GM18499 (cell line): ENCODE data around the gene USP9X.
"Not testable (repeated sequence)": the region's sequence is repeated elsewhere in the genome, so short reads cannot be mapped to it uniquely, and the experiment has no call there.

Source experiments
- ATAC-seq: cut with Tn5 transposase; IDR thresholded peaks from one replicate; pipeline ENCODE4 v1.9.1; 2021; ENCODE audit warnings: moderate number of reproducible peaks; ENCODE audit not compliant: insufficient read depth, unreplicated experiment

USP9X gene

DNA sequence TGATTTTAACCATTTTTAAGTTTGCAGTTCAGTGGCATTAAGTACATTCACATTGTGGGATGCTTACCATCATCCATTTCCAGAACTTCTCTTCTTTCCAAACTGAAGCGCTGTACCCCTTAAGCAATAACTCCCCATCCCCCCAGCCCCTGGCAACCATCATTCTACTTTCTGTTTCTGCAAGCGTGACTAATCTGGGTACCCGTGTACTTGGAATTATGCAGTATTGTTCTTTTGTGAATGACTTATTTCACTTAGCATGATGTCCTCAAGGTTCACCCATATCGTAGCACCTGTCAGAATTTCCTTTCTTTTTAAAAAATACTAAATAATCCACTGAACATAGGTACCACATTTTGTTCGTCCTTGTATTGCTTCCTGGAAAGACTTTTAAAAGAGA, 32.9 kb downstream of the USP9X start:
- ATAC-seq: no peak

GRCh38 chrX:41119803-41120202, 34.6 kb downstream of the USP9X start:
- ATAC-seq: no peak

DNA sequence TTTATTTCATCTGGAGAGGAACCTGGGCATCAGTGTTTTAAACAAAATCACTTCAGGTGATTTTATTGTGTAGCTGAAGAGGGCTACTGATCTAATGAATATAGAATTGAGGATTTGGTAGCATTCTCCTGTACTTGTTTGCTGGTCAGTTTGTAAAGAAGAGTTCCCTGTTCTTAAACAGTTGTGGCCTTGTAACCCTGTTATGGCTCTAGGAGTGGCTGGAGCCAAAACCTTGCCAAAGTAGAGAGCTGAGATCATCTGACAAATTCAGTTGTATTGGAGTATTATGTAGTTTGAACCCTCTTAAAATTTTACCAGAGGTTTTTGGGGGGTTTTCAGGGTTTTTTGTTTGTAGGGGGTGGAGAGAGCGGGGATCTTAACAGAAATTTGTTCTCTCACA, 36.5 kb downstream of the USP9X start:
- no peak for ATAC-seq

- no peak for ATAC-seq
Measured at GRCh38 chrX:41122664-41123257, 37.5 kb downstream of the USP9X start.

- ATAC-seq: no peak
Measured at GRCh38 chrX:41127477-41128192, 42.4 kb downstream of the USP9X start.

GRCh38 chrX:41128955-41129354, 43.7 kb downstream of the USP9X start:
- no peak for ATAC-seq

DNA sequence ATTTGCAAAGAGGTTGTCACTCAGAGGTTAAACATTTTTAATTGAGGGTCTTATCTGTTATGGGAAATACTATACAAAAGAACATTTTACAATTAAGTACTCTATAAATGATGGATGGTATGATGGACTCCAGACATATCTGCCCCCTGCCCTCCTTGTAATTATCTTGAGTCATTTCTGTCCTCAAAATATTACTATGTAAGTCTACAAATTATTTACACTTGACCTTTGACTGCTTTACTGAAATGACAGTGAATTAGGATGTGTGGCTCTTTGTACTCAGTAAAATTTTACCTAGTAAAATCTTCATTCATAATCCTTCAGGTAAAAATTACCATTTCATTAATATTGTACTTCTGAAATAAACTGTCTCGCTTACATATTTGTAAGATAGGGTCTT, 46.5 kb downstream of the USP9X start:
- ATAC-seq: no peak

GRCh38 chrX:41133551-41133950, 48.3 kb downstream of the USP9X start:
- ATAC-seq: no peak

DNA sequence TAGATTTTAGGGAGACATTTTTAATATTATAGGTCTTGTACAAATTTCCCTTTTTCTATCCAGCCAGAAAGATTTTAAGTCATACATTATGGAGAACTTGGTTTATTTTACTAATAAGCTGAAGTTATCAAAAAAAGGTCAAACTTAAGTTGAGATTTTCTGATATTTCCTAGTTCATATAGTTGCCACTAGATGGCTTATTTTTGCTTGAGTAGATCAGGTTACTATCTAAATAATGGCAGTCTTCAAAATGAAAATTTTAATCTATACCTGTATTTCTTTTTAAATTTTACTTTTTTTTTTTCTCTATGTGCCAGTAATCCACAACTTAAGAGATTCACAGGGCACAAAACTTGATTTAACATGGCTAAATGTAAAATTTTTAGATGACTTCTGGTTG, 52.3 kb downstream of the USP9X start:
- ATAC-seq: no peak

DNA sequence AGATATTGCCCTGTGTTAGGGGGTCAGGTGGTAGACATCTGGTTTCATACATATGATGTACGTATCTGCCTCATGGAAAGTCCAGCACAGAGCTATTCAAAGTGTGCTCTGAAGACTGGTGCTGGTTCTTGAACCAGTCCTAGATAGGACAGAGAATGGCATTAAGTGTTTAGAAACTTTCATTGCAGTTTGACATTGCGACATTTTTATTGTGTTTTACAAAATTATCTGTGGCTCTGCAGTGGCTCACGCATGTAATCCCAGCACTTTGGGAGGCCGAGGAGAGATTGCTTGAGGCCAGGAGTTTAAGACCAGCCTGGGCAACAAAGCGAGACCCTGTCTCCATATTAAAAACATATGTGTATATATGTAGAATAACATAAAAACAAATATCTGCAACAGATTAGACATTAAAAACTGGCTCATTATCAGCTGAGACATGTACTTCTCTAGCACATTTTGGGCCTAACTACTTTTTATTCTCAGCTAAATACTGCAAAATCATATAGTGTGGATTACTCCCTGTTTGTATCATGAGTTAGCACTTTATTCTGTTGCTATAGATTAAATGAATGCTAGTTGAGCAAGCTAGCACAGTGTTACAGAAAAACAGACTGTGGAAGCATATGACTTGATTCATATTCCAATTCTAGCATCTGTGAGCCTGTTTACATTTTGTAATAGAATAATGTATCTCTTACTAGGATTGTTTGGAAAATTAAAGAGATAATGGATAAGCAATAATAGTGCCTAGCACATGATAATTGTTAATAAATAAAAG, 57.1 kb downstream of the USP9X start:
- ATAC-seq: no peak

DNA sequence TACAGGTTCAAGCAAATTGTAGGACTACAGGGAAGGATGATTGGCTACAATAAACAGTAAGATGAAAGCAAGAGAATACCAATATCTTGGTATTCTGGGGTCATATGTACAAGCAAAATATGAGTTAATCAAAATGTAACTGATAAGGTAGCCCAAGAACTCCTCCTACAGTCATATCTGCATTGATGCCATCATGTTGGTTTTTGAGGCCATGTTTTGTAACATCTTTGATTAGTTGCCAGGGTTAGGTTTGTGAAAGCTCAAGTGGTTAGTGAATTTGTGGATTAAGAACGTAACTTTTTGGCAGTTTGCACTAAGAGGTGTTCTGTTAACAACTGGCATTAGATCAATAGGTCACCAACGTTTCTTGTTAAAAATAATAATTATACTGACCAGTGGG, 59.6 kb downstream of the USP9X start:
- ATAC-seq: no peak

- ATAC-seq: no peak
Measured at GRCh38 chrX:41145920-41146608, 60.8 kb downstream of the USP9X start.

DNA sequence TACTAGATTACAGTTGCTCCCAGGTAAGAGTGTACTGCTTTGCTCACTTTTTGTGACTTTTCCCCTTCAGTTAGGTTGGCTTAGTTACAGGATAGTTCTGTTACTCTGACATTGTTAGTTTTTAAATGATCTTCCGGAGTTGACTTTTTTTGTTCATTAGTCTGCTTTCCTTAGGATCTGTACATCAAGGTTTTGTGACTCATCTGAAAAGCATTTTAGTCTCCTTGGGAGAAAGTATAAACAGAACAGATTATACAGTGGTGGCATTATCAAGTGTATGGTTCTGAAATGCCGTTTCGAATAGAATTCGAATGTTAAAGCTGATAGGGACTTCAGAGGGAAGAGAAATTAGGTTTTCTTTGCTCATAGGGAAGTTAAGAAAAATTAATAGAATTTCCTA, 63.3 kb downstream of the USP9X start:
- no peak for ATAC-seq

- no peak for ATAC-seq
Measured at GRCh38 chrX:41150043-41150442, 64.8 kb downstream of the USP9X start.

GRCh38 chrX:41151726-41152125, 66.5 kb downstream of the USP9X start:
- ATAC-seq: not testable (repeated sequence)

- no peak for ATAC-seq
Measured at GRCh38 chrX:41152221-41152620, 67.0 kb downstream of the USP9X start.

GRCh38 chrX:41153448-41153847, 68.2 kb downstream of the USP9X start:
- ATAC-seq: no peak

GRCh38 chrX:41153957-41154356, 68.7 kb downstream of the USP9X start:
- ATAC-seq: no peak

GRCh38 chrX:41164449-41164848, 79.2 kb downstream of the USP9X start:
- ATAC-seq: no peak

GRCh38 chrX:41167888-41168287, 82.6 kb downstream of the USP9X start:
- no peak for ATAC-seq

DNA sequence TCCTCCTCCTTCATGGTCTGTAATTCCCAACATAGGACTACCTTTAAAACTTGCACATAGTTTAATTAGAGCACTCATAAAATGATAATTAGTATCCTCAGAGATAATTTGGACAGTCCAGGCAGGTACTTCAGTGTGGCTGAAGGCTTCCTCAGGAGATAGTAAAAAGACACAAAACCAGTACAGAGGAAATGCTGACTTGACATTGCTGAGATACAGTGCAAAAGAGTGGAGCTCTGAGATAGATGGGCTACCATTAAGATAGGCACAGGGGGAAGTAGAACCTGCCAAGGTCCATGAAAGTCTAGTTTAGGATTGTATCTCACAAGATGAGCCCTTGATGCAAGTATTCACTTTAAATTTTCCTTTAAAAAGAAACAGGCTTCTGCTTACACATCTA, 91.0 kb downstream of the USP9X start:
- no peak for ATAC-seq
